IPS DF 4.7 (cell line): ENCODE measurements around the gene CEMIP.

Source experiments
- DNase-seq: peaks from one replicate; pipeline ENCODE4 v3.0.0-alpha.2; 2013; ENCODE audit warnings: low spot score; ENCODE audit errors: extremely low read depth

The CEMIP gene

DNA sequence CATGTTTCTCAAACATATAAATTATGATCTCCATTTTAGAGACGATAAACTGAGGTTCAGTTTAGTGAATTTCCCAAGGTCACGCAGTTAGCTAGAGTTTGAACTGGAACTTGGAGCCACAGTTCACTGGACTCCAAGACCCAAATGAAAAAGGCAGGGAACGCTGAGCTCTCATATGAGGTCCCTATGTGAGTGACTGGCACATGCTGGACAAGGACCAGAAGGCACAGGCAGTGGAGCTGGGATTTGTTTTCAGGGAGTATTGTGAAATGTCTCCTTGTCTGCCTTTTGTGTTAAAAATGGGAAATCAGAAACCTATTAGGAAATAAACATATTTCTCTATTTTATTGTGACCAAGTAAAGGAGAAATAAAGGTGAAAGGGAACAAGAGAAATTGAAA is 147.0 kb downstream of the CEMIP start:
- no peak for DNase-seq

GRCh38 chr15:80929225-80929624 is 150.1 kb downstream of the CEMIP start:
- DNase-seq = no peak

GRCh38 chr15:80929689-80930088 is 150.5 kb downstream of the CEMIP start:
- no peak for DNase-seq

DNA sequence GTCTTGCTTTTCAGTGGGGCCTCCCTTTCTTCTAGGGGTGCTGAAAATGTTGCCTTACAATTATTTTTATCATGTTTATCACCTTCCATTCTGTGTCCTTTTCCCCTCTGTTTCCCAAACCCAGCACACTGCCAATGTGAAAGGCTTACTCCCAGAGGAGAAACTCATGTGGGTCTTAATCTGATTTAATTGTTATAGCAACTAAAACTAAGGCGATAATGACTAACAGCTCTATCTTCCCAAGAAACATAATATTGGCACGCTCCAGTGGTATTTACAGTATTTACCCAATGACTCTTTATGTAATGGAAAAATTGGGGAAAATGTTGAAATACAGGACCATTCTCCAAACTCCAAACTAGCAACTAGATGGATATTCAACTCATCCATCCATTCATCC is 152.0 kb downstream of the CEMIP start:
- no peak for DNase-seq

DNA sequence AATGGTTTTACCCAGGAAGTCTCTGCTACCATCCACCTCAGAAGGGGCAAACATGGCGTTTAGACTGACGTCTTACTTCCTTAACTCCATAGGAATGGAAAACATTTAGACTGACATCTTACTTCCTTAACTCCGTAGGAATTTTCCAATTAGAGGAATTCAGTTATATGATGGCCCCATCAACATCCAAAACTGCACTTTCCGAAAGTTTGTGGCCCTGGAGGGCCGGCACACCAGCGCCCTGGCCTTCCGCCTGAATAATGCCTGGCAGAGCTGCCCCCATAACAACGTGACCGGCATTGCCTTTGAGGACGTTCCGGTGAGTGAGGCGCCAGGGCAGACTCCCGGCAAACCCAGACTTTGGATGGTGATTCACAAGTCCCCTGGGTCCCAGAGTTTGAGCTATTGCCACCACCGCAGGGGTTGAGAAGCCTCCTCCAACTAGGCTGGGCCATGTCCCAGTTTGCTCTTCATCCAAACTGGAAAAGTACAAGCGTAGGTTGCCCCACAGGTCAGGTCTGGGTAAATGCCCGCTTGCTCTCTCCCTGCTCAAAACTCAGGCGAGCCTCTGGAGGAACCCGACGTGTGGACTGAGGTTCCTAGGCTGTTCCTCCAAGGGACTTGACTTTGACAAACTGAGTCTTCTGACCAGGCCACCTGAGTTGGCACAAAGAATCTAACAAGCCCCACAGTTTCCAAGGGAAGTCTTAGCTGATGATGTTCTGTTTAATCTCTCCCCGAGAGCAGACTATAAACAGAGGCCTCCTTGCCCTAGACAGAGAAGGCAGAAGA is 152.7 kb downstream of the CEMIP start:
- DNase-seq = no peak

GRCh38 chr15:80932513-80932815 is 153.3 kb downstream of the CEMIP start:
- DNase-seq = no peak

- DNase-seq = no peak
Measured at GRCh38 chr15:80932989-80933388, 153.8 kb downstream of the CEMIP start.

- DNase-seq = peak; percentile 22
Measured at GRCh38 chr15:80934761-80935221, 155.6 kb downstream of the CEMIP start.

GRCh38 chr15:80936288-80937078 is 157.3 kb downstream of the CEMIP start:
- no peak for DNase-seq

- no peak for DNase-seq
Measured at GRCh38 chr15:80937718-80938117, 158.5 kb downstream of the CEMIP start.

DNA sequence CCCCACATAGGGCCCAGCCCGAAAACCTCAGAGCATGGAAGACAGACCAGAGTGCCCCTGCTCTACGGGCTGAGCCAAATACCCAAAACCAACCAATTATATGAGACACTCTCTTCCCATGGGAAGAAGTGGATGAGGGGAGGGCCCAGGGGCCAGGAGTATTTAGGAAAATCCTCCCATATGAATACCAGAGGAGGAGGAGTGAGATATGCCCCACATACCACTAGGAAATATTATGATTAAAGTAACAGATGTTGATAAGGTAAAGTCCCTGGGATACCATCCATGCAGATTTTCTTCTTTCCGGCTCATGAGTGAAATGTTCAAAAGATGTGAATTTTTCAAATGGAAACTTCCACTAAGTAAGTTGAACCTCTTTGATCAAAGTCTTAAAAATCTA is 160.0 kb downstream of the CEMIP start:
- no peak for DNase-seq

- DNase-seq = no peak
Measured at GRCh38 chr15:80940331-80940730, 161.2 kb downstream of the CEMIP start.

DNA sequence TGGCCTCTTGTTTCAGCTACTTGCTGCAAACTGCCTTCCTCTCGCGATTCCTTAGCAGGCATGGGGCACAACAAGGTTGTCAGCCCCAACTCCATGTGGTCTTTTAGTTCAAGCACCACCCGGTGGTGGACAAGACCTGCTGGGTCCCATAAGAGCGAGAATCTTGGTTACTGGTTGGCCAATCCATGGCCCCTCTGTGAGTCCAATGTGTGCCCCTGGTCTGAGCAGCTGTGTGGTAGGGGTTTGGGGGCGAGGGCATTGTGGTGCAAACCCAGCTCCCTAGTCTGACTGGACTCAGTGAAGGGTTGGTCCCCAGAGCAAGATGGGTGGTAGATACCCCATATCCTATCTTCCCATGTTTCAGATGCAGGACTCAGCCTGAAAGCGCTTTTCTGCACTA is 161.7 kb downstream of the CEMIP start:
- no peak for DNase-seq

DNA sequence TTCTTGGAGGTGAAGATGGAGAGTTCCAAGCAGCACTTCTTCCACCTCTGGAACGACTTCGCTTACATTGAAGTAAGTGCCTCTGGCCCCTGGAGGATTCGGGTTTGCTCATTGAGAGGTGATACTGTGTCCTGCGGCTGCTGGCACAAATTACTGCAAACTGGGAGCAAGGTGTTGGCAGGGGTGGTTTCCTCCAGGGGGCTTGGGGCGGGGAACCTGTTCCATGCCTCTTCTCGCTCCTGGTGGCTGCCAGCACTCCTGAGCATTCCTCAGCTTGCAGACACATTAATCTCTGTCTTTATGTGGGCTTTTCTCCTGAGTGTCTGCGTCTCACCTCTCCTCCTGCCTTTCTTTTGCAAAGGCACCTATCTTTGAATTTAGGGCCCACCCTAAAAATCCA is 163.1 kb downstream of the CEMIP start:
- no peak for DNase-seq

- DNase-seq = no peak
Measured at GRCh38 chr15:80942746-80943565, 163.8 kb downstream of the CEMIP start.

DNA sequence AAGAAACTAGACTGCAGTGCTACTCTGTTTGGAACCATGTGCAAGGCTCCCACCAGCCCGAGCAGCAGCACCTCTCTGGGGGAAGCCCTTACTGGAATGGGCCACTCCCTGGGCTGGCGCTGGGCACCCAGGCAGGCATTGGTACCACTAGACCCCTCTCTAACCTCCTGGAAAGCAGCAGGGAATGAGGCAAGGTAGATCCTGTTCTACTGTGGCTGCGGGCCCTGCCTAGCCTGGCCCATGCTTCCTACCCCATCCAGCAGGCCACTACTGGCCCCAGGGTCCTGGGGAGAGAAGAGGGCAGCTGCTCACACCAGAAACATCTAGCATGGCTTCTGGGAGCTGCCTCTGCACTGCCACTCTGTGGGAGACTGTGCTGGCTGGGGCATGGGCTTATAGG is 165.6 kb downstream of the CEMIP start:
- no peak for DNase-seq

DNA sequence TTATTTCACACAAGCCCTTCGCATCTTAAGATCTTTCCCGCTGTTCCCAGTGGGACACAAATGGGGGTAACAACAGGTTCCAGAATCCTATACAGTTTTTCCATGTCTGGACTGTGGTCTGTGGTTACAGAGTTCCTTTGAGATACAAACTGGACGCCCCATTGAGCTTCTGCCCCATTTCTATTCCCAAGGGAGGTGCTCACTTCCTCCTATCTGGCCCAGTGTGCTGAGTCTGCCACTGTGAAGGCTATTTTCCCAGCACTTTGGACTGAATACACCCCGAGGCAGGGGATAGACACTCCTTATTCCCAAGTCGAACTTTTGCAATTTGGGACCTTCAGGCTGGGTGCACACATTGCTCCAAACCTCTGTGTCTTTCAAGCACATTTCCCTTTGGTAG is 166.4 kb downstream of the CEMIP start:
- DNase-seq = no peak

GRCh38 chr15:80946576-80946975 is 167.4 kb downstream of the CEMIP start:
- no peak for DNase-seq

- no peak for DNase-seq
Measured at GRCh38 chr15:80948651-80949292, 169.6 kb downstream of the CEMIP start.

DNA sequence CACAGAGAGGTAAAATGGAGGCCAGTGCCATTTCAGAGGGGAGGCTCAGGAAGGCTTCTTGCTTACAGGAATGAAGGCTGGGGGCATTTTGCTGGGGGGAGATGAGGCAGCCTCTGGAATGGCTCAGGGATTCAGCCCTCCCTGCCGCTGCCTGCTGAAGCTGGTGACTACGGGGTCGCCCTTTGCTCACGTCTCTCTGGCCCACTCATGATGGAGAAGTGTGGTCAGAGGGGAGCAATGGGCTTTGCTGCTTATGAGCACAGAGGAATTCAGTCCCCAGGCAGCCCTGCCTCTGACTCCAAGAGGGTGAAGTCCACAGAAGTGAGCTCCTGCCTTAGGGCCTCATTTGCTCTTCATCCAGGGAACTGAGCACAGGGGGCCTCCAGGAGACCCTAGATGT is 170.6 kb downstream of the CEMIP start:
- DNase-seq = no peak

DNA sequence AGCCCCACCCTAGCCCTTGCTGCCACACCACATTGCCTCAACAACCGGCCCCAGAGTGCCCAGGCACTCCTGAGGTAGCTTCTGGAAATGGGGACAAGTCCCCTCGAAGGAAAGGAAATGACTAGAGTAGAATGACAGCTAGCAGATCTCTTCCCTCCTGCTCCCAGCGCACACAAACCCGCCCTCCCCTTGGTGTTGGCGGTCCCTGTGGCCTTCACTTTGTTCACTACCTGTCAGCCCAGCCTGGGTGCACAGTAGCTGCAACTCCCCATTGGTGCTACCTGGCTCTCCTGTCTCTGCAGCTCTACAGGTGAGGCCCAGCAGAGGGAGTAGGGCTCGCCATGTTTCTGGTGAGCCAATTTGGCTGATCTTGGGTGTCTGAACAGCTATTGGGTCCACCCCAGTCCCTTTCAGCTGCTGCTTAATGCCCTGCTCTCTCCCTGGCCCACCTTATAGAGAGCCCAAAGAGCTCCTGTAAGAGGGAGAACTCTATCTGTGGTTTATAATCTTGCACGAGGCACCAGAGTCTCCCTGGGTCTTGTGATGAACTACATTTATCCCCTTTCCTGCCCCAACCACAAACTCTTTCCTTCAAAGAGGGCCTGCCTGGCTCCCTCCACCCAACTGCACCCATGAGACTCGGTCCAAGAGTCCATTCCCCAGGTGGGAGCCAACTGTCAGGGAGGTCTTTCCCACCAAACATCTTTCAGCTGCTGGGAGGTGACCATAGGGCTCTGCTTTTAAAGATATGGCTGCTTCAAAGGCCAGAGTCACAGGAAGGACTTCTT is 171.3 kb downstream of the CEMIP start:
- no peak for DNase-seq
